Brain microvascular endothelial cell (primary cell): ENCODE measurements around the gene PIGU.

Experiments used
- DNase-seq: peaks from one replicate; pipeline ENCODE4 v3.0.0-alpha.2; 2020
- H3K27ac ChIP-seq: fragments of 250-450 bp; sonication (Bioruptor Pico); 2 replicates; pipeline ENCODE4 v1.5.1; 2020; ENCODE audit warnings: mild to moderate bottlenecking, moderate library complexity
- H3K27me3 ChIP-seq: fragments of 250-450 bp; sonication (Bioruptor Pico); replicated peaks from 2 replicates; pipeline ENCODE4 v1.5.1; 2020; ENCODE audit warnings: mild to moderate bottlenecking
- H3K36me3 ChIP-seq: fragments of 250-450 bp; sonication (Bioruptor Pico); replicated peaks from 2 replicates; pipeline ENCODE4 v1.5.1; 2020; ENCODE audit warnings: mild to moderate bottlenecking
- H3K4me3 ChIP-seq: 2 replicates; pipeline ENCODE4 v1.5.1; 2011; ENCODE audit warnings: low read depth, mild to moderate bottlenecking, control low read depth, low read length, moderate library complexity
- CTCF ChIP-seq: IDR thresholded peaks from 2 replicates; pipeline ENCODE4 v1.5.1; 2011; ENCODE audit warnings: low read depth, mild to moderate bottlenecking, moderate library complexity, low read length, control low read depth, inconsistent platforms; ENCODE audit errors: missing control alignments
- in situ Hi-C: cut with HindIII; loops from 2 replicates; pipeline ENCODE4 v1.10.0; 2017; ENCODE audit warnings: low sequenced_read_pairs, low pct_ligation_motif_present

Gene PIGU

DNA sequence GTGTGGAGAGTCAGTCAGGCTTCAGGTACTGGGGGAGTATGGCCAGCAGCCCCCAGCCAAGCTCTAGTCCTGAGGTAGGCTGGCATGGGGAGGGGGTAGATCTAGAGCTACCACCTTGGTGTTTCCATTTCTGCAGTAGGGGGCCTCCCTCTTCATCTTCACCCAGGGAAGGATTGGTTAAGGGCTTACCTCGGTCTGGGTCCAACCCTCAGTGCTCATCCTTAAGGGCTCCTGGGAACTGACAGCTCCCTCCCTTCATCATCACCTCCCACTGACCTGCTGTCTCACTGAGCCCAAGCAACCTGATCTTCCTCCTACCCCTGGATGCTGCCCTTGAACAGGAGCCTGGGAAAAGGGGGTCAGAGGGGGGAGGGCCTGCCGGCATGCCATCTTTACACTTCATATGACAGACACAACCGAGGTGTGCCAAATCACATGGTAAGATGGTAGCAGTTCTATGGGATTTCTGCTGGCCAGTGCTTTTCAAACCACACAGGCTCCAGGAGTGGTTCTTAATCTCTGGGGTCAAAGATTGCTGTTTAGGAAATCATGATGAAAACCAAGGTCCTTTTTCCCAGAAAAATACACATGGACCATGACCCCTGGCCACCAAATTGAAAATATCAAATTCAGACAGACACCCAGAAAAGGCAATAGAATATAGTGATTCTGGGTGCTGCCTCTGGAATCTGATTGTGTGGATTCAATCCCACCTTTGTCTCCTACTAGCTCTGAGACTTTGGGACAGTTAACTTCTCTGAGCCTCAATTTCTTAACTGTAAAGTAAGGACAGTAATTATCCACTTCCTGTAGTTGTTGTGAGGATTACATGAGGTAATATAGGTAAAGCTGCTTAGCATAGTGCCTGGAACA lies 30.3 kb upstream of the PIGU start:
- no peaks in the 10 kb centered on the region for H3K27me3 ChIP-seq
- H3K4me3 ChIP-seq, result no peak overlapping the region
- H3K36me3 ChIP-seq, result no peaks in the 10 kb centered on the region
- DNase-seq, result no peak
- TF ChIP-seq CTCF, result no peak
- in situ Hi-C loops, result no loop called here
- H3K27ac ChIP-seq, result no peak overlapping the region

DNA sequence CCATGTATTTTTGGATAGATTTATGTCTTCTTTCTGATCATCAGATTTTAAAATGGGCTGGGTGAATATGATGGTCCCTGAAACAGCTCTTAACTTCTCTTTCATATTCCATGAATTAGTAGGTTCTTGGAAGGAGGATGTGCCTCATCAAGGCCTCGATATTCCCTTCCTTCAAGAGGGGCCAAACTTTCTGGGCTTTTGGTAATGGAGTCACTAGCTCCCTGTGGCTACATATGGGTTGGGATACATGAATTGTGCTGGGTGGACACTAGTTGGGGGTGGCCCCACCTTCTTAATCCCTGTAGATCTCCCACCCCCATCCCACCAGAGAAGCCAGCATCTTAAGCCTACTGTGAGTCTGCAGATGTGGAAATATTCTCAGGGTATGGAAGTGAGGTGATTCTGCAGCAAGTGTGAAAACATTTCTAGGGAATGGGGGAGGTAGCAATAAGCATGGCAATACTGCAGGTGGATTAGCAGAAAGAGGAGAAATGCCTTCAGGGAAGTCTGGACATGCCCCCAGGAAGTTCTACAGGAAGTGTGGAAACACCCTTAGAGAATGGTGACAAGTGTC lies 29.5 kb upstream of the PIGU start:
- Histone ChIP-seq H3K27ac (no peak overlapping the region), H3K4me3 (no peak overlapping the region), H3K27me3 (no peaks in the 10 kb centered on the region), H3K36me3 (no peaks in the 10 kb centered on the region)
- in situ Hi-C loops, result no loop called here
- TF ChIP-seq CTCF, result no peak
- DNase-seq, result no peak

DNA sequence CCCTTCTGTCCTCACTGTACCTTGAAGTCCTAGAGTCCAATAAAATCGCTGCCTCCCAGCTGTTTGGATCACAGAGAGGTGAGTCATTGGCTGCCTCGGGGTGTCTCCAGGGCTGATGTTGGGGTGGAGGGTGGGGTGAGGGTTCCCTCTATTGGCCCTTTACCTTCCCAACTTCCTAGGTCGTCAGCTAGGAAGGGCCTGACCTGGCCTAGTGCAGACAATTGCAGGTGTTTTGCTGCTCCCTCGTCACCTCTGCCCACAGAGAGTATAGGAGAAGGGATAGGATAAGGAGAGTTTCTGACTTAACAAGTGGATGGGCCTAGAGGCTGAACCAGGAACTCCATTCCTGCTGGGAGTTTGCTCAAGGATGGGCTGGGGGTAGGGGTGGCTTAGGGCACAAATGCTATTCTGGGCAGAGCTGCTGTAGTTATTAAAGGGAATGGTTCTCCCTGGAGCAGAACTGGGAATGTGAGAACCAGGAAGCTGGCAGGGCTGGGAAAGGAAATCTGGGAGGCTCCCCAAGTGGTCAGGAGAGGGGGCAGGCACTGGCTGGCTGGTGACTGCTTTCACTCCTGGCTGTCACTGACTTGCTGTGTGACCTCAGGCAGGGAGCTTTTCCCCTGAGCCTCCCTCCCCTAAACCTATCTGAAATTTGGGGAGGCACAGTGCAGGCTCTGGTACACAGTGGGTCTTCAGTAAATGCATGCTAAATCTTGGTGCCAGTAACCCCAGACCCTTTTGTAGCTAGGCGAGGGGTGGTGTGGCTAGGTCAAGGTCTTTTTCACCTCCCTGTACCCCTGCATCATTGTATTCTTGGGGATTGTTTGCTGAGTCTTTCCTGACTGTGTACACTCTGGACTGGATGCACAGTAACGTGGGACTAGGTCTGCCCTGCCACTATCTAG lies 28.8 kb upstream of the PIGU start:
- Histone ChIP-seq H3K4me3 (peak overlapping the region; percentile 82), H3K27ac (peak overlapping the region; percentile 98), H3K36me3 (no peaks in the 10 kb centered on the region), H3K27me3 (no peaks in the 10 kb centered on the region)
- TF ChIP-seq CTCF, result no peak
- DNase-seq, result peak; percentile 20
- in situ Hi-C loops, result no loop called here

DNA sequence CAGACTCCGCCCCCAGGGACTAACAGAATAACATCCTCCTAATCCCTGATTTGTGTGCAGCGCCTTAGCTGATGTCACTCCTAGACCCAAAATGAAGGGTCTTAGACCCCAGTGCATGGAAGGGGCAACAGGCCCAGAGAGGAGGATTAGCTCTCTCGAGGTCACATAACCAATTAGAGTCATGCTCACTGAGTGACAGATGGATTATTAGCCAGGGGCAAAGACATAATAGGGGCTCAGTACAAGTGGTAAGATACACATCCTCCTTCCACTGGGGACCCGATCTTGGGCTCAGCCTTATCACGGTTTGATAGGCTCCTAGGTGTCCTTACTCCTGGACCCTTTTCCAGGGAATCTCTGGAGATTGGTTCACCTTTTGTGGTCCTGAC lies 28.1 kb upstream of the PIGU start:
- DNase-seq, result peak; percentile 26
- no peak for TF ChIP-seq CTCF
- peak overlapping the region; percentile 82 for H3K4me3 ChIP-seq
- H3K27ac ChIP-seq, result peak overlapping the region; percentile 98
- no peaks in the 10 kb centered on the region for H3K27me3 ChIP-seq
- no peaks in the 10 kb centered on the region for H3K36me3 ChIP-seq
- in situ Hi-C loops, result no loop called here

- Histone ChIP-seq H3K27me3 (no peaks in the 10 kb centered on the region), H3K4me3 (peak within 1 kb of the TSS; percentile 82), H3K27ac (peak within 1 kb of the TSS; percentile 98), H3K36me3 (no peaks in the 10 kb centered on the region)
- peak; percentile 85 for DNase-seq
- no peak for TF ChIP-seq CTCF
- in situ Hi-C loops, result no loop called here
These were observed 27.5 kb upstream of the PIGU start, which contains the start of gene TP53INP2 for GRCh38 chr20:34704177-34705007. Gene TP53INP2 (plus strand): TSS chr20:34704344. CDS start chr20:34708740, 4,396 bp downstream.
